Transverse colon (tissue), 4 donors: Measurements from ENCODE around the gene MYL2.

Experiments used
- POLR2A ChIP-seq: fragments of 450-650 bp; IDR thresholded peaks from one replicate; pipeline ENCODE4 v1.6.1; 2016; ENCODE audit warnings: antibody characterized with exemption, mild to moderate bottlenecking, moderate library complexity
- POLR2AphosphoS5 ChIP-seq, 3 donors: sonication (generic); formaldehyde crosslinking; IDR thresholded peaks; one replicate each; pipeline ENCODE4 v1.6.1; 2016; ENCODE audit warnings: antibody characterized with exemption in 3 of 3
- TF ChIP-seq, protein P1 (sequence below), 5 experiments: fragments of 200-600 bp in 3 of 5; fragments of 450-650 bp in 2 of 5; sonication (generic) in 3 of 5; IDR thresholded peaks; 1 replicate in 2 of 5; 2 replicates in 3 of 5; pipeline ENCODE4 v1.5.1; 2016 to 2017; ENCODE audit warnings: antibody characterized with exemption in 5 of 5, inconsistent platforms in 3 of 5, mild to moderate bottlenecking in 2 of 5, moderate library complexity in 1 of 5

DNA sequence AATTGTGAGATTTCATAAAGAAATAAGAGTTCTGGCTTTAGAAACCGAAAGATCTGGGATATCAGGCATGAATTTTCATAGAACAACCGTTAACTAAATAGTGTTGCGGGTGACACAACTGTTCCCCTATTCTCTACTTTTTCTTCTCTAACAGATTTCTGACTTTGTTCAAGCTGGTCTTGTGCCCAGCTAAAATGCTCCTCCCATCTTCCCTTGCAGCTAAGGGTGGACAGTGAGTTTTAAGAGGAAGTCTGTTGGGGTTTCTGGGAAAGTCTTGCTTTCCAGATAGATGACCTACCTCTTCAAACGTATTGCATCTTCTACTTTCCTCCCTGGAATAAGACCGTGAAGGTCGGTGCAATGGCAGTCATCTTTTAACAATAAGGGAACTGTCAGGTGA is 54.9 kb downstream of the MYL2 start:
- TF ChIP-seq, protein P1, sequence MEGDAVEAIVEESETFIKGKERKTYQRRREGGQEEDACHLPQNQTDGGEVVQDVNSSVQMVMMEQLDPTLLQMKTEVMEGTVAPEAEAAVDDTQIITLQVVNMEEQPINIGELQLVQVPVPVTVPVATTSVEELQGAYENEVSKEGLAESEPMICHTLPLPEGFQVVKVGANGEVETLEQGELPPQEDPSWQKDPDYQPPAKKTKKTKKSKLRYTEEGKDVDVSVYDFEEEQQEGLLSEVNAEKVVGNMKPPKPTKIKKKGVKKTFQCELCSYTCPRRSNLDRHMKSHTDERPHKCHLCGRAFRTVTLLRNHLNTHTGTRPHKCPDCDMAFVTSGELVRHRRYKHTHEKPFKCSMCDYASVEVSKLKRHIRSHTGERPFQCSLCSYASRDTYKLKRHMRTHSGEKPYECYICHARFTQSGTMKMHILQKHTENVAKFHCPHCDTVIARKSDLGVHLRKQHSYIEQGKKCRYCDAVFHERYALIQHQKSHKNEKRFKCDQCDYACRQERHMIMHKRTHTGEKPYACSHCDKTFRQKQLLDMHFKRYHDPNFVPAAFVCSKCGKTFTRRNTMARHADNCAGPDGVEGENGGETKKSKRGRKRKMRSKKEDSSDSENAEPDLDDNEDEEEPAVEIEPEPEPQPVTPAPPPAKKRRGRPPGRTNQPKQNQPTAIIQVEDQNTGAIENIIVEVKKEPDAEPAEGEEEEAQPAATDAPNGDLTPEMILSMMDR (IDR thresholded peaks at IDR 0.05): no peak
- TF ChIP-seq POLR2A (no peak), POLR2AphosphoS5 (IDR thresholded peaks at IDR 0.05) (no peak)
